ENCODE measurements around the gene MIB1. TPM values are rescaled to one million over a fixed set of nuclear protein-coding genes. Genes with fewer than 3 reads are reported as not detected.

MIB1 gene
- polyA plus RNA-seq, 2 donors: 3.7 to 4.0 TPM

GRCh38 chr18:21741562-21742314 lies 1.1 kb downstream of the MIB1 start:
- Histone ChIP-seq H3K4me3 (ENCODE audit: low read depth in 1 of 2, low read length in 2 of 2) (peak overlapping the region; percentile 78 to 82), H3K4me1 (ENCODE audit: control insufficient read depth in 2 of 2, insufficient read depth in 2 of 2, low read length in 1 of 2) (peaks cover 0 to 3% of the 10 kb centered on the region in 2 donors), H3K27me3 (ENCODE audit: control insufficient read depth in 1 of 2, insufficient read depth in 2 of 2, low read length in 2 of 2) (no peaks in the 10 kb centered on the region), H3K9me3 (ENCODE audit: control insufficient read depth in 2 of 2, insufficient read depth in 1 of 2, low read depth in 1 of 2, low read length in 1 of 2) (no peaks in the 10 kb centered on the region), H3K36me3 (ENCODE audit: control insufficient read depth in 2 of 2, insufficient read depth in 2 of 2, low read length in 1 of 2) (no peaks in the 10 kb centered on the region), H3K27ac (ENCODE audit: low read depth in 2 of 2, low read length in 1 of 2) (peak overlapping the region; percentile 96 to 97)
- WGBS, 2 donors: 1% methylated on average over 46 to 49 of the region's 49 CpGs

GRCh38 chr18:21742315-21742687 lies 1.7 kb downstream of the MIB1 start:
- Histone ChIP-seq H3K4me1 (ENCODE audit: control insufficient read depth in 2 of 2, insufficient read depth in 2 of 2, low read length in 1 of 2) (peaks cover 0 to 3% of the 10 kb centered on the region in 2 donors), H3K4me3 (ENCODE audit: low read depth in 1 of 2, low read length in 2 of 2) (peak overlapping the region in 1 of 2 donors; percentile 78), H3K27me3 (ENCODE audit: control insufficient read depth in 1 of 2, insufficient read depth in 2 of 2, low read length in 2 of 2) (no peaks in the 10 kb centered on the region), H3K27ac (ENCODE audit: low read depth in 2 of 2, low read length in 1 of 2) (no peak overlapping the region), H3K36me3 (ENCODE audit: control insufficient read depth in 2 of 2, insufficient read depth in 2 of 2, low read length in 1 of 2) (no peaks in the 10 kb centered on the region), H3K9me3 (ENCODE audit: control insufficient read depth in 2 of 2, insufficient read depth in 1 of 2, low read depth in 1 of 2, low read length in 1 of 2) (no peaks in the 10 kb centered on the region)
- WGBS, 2 donors: 52 to 59% methylated on average over 5 of the region's 5 CpGs

GRCh38 chr18:21743166-21743832 lies 2.7 kb downstream of the MIB1 start:
- WGBS, 2 donors: 78% methylated on average over 7 of the region's 7 CpGs
- Histone ChIP-seq H3K4me3 (ENCODE audit: low read depth in 1 of 2, low read length in 2 of 2) (no peak overlapping the region), H3K27ac (ENCODE audit: low read depth in 2 of 2, low read length in 1 of 2) (no peak overlapping the region), H3K36me3 (ENCODE audit: control insufficient read depth in 2 of 2, insufficient read depth in 2 of 2, low read length in 1 of 2) (no peaks in the 10 kb centered on the region), H3K4me1 (ENCODE audit: control insufficient read depth in 2 of 2, insufficient read depth in 2 of 2, low read length in 1 of 2) (peaks cover 0 to 3% of the 10 kb centered on the region in 2 donors), H3K9me3 (ENCODE audit: control insufficient read depth in 2 of 2, insufficient read depth in 1 of 2, low read depth in 1 of 2, low read length in 1 of 2) (no peaks in the 10 kb centered on the region), H3K27me3 (ENCODE audit: control insufficient read depth in 1 of 2, insufficient read depth in 2 of 2, low read length in 2 of 2) (no peaks in the 10 kb centered on the region)

- H3K4me1 ChIP-seq (ENCODE audit: control insufficient read depth in 2 of 2, insufficient read depth in 2 of 2, low read length in 1 of 2): peaks cover 0 to 3% of the 10 kb centered on the region in 2 donors
- 85 to 91% methylated on average over 5 of the region's 5 CpGs for WGBS, 2 donors
These were observed 4.6 kb downstream of the MIB1 start for GRCh38 chr18:21745231-21745630.

GRCh38 chr18:21747268-21747667 lies 6.7 kb downstream of the MIB1 start:
- H3K27ac ChIP-seq (ENCODE audit: low read depth in 2 of 2, low read length in 1 of 2): no peak overlapping the region
- no peaks in the 10 kb centered on the region for H3K27me3 ChIP-seq (ENCODE audit: control insufficient read depth in 1 of 2, insufficient read depth in 2 of 2, low read length in 2 of 2)
- H3K9me3 ChIP-seq (ENCODE audit: control insufficient read depth in 2 of 2, insufficient read depth in 1 of 2, low read depth in 1 of 2, low read length in 1 of 2): no peaks in the 10 kb centered on the region
- no peaks in the 10 kb centered on the region for H3K36me3 ChIP-seq (ENCODE audit: control insufficient read depth in 2 of 2, insufficient read depth in 2 of 2, low read length in 1 of 2)
- 55 to 63% methylated on average over 2 of the region's 2 CpGs for WGBS, 2 donors
- no peak overlapping the region for H3K4me3 ChIP-seq (ENCODE audit: low read depth in 1 of 2, low read length in 2 of 2)
- no peaks in the 10 kb centered on the region for H3K4me1 ChIP-seq (ENCODE audit: control insufficient read depth in 2 of 2, insufficient read depth in 2 of 2, low read length in 1 of 2)

More at GRCh38 chr18:21745231-21745630, 4.6 kb downstream of the MIB1 start:
- Histone ChIP-seq H3K27me3 (ENCODE audit: control insufficient read depth in 1 of 2, insufficient read depth in 2 of 2, low read length in 2 of 2) (no peaks in the 10 kb centered on the region), H3K9me3 (ENCODE audit: control insufficient read depth in 2 of 2, insufficient read depth in 1 of 2, low read depth in 1 of 2, low read length in 1 of 2) (no peaks in the 10 kb centered on the region), H3K4me3 (ENCODE audit: low read depth in 1 of 2, low read length in 2 of 2) (no peak overlapping the region), H3K36me3 (ENCODE audit: control insufficient read depth in 2 of 2, insufficient read depth in 2 of 2, low read length in 1 of 2) (no peaks in the 10 kb centered on the region), H3K27ac (ENCODE audit: low read depth in 2 of 2, low read length in 1 of 2) (no peak overlapping the region)

GRCh38 chr18:21747764-21748693 lies 7.4 kb downstream of the MIB1 start:
- H3K27me3 ChIP-seq (ENCODE audit: control insufficient read depth in 1 of 2, insufficient read depth in 2 of 2, low read length in 2 of 2): no peaks in the 10 kb centered on the region
- no peak overlapping the region for H3K27ac ChIP-seq (ENCODE audit: low read depth in 2 of 2, low read length in 1 of 2)
- no peaks in the 10 kb centered on the region for H3K9me3 ChIP-seq (ENCODE audit: control insufficient read depth in 2 of 2, insufficient read depth in 1 of 2, low read depth in 1 of 2, low read length in 1 of 2)
- WGBS, 2 donors: 81 to 86% methylated on average over 2 of the region's 2 CpGs
- H3K4me3 ChIP-seq (ENCODE audit: low read depth in 1 of 2, low read length in 2 of 2): no peak overlapping the region
- no peaks in the 10 kb centered on the region for H3K4me1 ChIP-seq (ENCODE audit: control insufficient read depth in 2 of 2, insufficient read depth in 2 of 2, low read length in 1 of 2)
- no peaks in the 10 kb centered on the region for H3K36me3 ChIP-seq (ENCODE audit: control insufficient read depth in 2 of 2, insufficient read depth in 2 of 2, low read length in 1 of 2)

GRCh38 chr18:21757833-21758232 lies 17.2 kb downstream of the MIB1 start:
- Histone ChIP-seq H3K27me3 (ENCODE audit: control insufficient read depth in 1 of 2, insufficient read depth in 2 of 2, low read length in 2 of 2) (no peaks in the 10 kb centered on the region), H3K36me3 (ENCODE audit: control insufficient read depth in 2 of 2, insufficient read depth in 2 of 2, low read length in 1 of 2) (no peaks in the 10 kb centered on the region), H3K9me3 (ENCODE audit: control insufficient read depth in 2 of 2, insufficient read depth in 1 of 2, low read depth in 1 of 2, low read length in 1 of 2) (no peaks in the 10 kb centered on the region), H3K4me1 (ENCODE audit: control insufficient read depth in 2 of 2, insufficient read depth in 2 of 2, low read length in 1 of 2) (no peaks in the 10 kb centered on the region), H3K4me3 (ENCODE audit: low read depth in 1 of 2, low read length in 2 of 2) (no peak overlapping the region), H3K27ac (ENCODE audit: low read depth in 2 of 2, low read length in 1 of 2) (no peak overlapping the region)
- 97% methylated on average over 3 of the region's 3 CpGs for WGBS, 2 donors

- H3K36me3 ChIP-seq (ENCODE audit: control insufficient read depth in 2 of 2, insufficient read depth in 2 of 2, low read length in 1 of 2): no peaks in the 10 kb centered on the region
- no peaks in the 10 kb centered on the region for H3K27me3 ChIP-seq (ENCODE audit: control insufficient read depth in 1 of 2, insufficient read depth in 2 of 2, low read length in 2 of 2)
- no peaks in the 10 kb centered on the region for H3K9me3 ChIP-seq (ENCODE audit: control insufficient read depth in 2 of 2, insufficient read depth in 1 of 2, low read depth in 1 of 2, low read length in 1 of 2)
- no peak overlapping the region for H3K27ac ChIP-seq (ENCODE audit: low read depth in 2 of 2, low read length in 1 of 2)
- H3K4me1 ChIP-seq (ENCODE audit: control insufficient read depth in 2 of 2, insufficient read depth in 2 of 2, low read length in 1 of 2): no peaks in the 10 kb centered on the region
- H3K4me3 ChIP-seq (ENCODE audit: low read depth in 1 of 2, low read length in 2 of 2): no peak overlapping the region
- 75 to 86% methylated on average over 2 of the region's 2 CpGs for WGBS, 2 donors
These were observed 19.2 kb downstream of the MIB1 start for GRCh38 chr18:21759836-21760235.

- Histone ChIP-seq H3K27ac (ENCODE audit: low read depth in 2 of 2, low read length in 1 of 2) (no peak overlapping the region), H3K4me3 (ENCODE audit: low read depth in 1 of 2, low read length in 2 of 2) (no peak overlapping the region), H3K36me3 (ENCODE audit: control insufficient read depth in 2 of 2, insufficient read depth in 2 of 2, low read length in 1 of 2) (no peaks in the 10 kb centered on the region), H3K9me3 (ENCODE audit: control insufficient read depth in 2 of 2, insufficient read depth in 1 of 2, low read depth in 1 of 2, low read length in 1 of 2) (no peaks in the 10 kb centered on the region), H3K4me1 (ENCODE audit: control insufficient read depth in 2 of 2, insufficient read depth in 2 of 2, low read length in 1 of 2) (no peaks in the 10 kb centered on the region), H3K27me3 (ENCODE audit: control insufficient read depth in 1 of 2, insufficient read depth in 2 of 2, low read length in 2 of 2) (no peaks in the 10 kb centered on the region)
These were observed 19.7 kb downstream of the MIB1 start for GRCh38 chr18:21760321-21760720.

All from esophagus (tissue), 2 donors.